Measurements from ENCODE around the gene DLX1.
"Not testable (repeated sequence)": the region's sequence is repeated elsewhere in the genome, so short reads cannot be mapped to it uniquely, and the experiment has no call there.

DLX1 gene

DNA sequence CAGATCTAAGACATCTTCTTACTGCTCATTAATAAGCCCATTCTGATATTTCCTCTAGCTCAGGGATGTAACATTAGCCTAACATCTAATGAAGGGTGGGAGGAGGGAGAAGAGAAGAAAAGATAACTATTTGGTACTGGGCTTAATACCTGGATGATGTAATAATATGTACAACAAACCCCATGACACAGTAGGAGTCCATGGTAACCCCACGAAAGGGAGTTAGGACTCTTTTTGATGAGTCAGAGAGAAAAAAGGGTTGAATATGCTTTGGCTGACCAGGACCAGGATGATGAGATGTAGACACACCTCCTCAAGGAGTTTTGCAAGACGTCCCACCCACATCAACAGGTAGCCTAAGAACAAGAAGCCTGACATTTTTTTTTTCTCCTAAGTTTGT is 51.8 kb downstream of the DLX1 start:
- peaks cover 0 to 2% of the 10 kb centered on the region in 2 donors for H3K27me3 ChIP-seq (ENCODE audit: control insufficient read depth in 2 of 2, insufficient read depth in 2 of 2, low read length in 2 of 2)
- H3K9ac ChIP-seq (ENCODE audit: low read depth in 1 of 2, low read length in 2 of 2) = no peak overlapping the region
- H3K36me3 ChIP-seq (ENCODE audit: control insufficient read depth in 2 of 2, insufficient read depth in 2 of 2, low read length in 2 of 2) = no peaks in the 10 kb centered on the region
- no peak overlapping the region for H3K4me3 ChIP-seq (ENCODE audit: low read length in 2 of 2)
- no peaks in the 10 kb centered on the region for H3K9me3 ChIP-seq (ENCODE audit: control insufficient read depth in 2 of 2, low read length in 2 of 2)
- H3K27ac ChIP-seq (ENCODE audit: low read depth in 2 of 2, low read length in 2 of 2) = no peak overlapping the region
- no peaks in the 10 kb centered on the region for H3K4me1 ChIP-seq (ENCODE audit: control insufficient read depth in 2 of 2, insufficient read depth in 2 of 2, low read length in 2 of 2)

DNA sequence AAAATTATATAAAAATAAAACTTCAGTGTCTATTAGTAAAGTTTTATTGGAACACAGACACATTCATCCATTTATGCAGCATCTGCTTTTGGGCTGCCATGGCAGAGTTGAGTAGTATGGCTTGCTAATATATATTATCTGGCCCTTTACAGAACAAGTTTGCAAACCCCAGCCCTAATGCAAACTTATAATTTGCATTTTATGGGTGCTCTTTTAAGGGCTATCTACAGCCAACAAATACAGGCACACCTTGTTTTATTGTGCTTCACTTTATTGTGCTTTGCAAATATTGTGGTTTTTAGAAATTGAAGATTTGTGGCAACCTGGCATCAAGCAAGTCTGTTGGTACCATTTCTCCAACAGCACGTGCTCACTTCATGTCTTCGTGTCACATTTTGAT is 52.6 kb downstream of the DLX1 start:
- H3K9ac ChIP-seq (ENCODE audit: low read depth in 1 of 2, low read length in 2 of 2) = no peak overlapping the region
- H3K27ac ChIP-seq (ENCODE audit: low read depth in 2 of 2, low read length in 2 of 2) = no peak overlapping the region
- H3K4me3 ChIP-seq (ENCODE audit: low read length in 2 of 2) = no peak overlapping the region
- no peaks in the 10 kb centered on the region for H3K9me3 ChIP-seq (ENCODE audit: control insufficient read depth in 2 of 2, low read length in 2 of 2)
- H3K36me3 ChIP-seq (ENCODE audit: control insufficient read depth in 2 of 2, insufficient read depth in 2 of 2, low read length in 2 of 2) = no peaks in the 10 kb centered on the region
- peaks cover 0 to 2% of the 10 kb centered on the region in 2 donors for H3K27me3 ChIP-seq (ENCODE audit: control insufficient read depth in 2 of 2, insufficient read depth in 2 of 2, low read length in 2 of 2)
- H3K4me1 ChIP-seq (ENCODE audit: control insufficient read depth in 2 of 2, insufficient read depth in 2 of 2, low read length in 2 of 2) = no peaks in the 10 kb centered on the region

DNA sequence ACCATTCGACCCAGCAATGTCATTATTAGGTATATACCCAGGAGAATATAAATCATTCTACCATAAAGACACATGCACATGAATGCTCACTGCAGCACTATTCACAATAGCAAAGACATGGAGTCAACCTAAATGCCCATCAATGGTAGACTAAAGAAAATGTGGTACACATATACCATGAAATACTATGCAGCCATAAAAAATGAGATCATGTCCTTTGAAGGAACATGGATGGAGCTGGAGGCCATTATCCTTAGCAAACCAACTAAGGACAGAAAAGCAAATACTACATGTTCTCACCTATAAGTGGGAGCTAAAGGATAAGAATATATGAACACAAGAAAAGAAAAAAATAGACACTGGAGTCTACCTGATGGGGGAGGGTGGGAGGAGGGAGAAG is 53.4 kb downstream of the DLX1 start:
- H3K9me3 ChIP-seq (ENCODE audit: control insufficient read depth in 2 of 2, low read length in 2 of 2); H3K9ac ChIP-seq (ENCODE audit: low read depth in 1 of 2, low read length in 2 of 2); H3K4me3 ChIP-seq (ENCODE audit: low read length in 2 of 2); H3K4me1 ChIP-seq (ENCODE audit: control insufficient read depth in 2 of 2, insufficient read depth in 2 of 2, low read length in 2 of 2); H3K27ac ChIP-seq (ENCODE audit: low read depth in 2 of 2, low read length in 2 of 2); H3K27me3 ChIP-seq (ENCODE audit: control insufficient read depth in 2 of 2, insufficient read depth in 2 of 2, low read length in 2 of 2); H3K36me3 ChIP-seq (ENCODE audit: control insufficient read depth in 2 of 2, insufficient read depth in 2 of 2, low read length in 2 of 2): not testable (repeated sequence)
